Fibroblast of mammary gland (primary cell): ENCODE data around the gene DOK4.

Experiments
- DNase-seq: peaks from one replicate; pipeline ENCODE4 v3.0.0-alpha.2; 2010; ENCODE audit warnings: low read depth
- H3K4me3 ChIP-seq: 2 replicates; pipeline ENCODE4 v1.5.1; 2011; ENCODE audit warnings: low read depth, mild to moderate bottlenecking, low read length, moderate library complexity; ENCODE audit not compliant: control insufficient read depth
- TF ChIP-seq, protein P1 (sequence below): conservative IDR thresholded peaks from 2 replicates; pipeline ENCODE4 v1.5.1; 2011; ENCODE audit warnings: low read depth, low read length, inconsistent platforms; ENCODE audit not compliant: control insufficient read depth, insufficient read depth

Gene DOK4

DNA sequence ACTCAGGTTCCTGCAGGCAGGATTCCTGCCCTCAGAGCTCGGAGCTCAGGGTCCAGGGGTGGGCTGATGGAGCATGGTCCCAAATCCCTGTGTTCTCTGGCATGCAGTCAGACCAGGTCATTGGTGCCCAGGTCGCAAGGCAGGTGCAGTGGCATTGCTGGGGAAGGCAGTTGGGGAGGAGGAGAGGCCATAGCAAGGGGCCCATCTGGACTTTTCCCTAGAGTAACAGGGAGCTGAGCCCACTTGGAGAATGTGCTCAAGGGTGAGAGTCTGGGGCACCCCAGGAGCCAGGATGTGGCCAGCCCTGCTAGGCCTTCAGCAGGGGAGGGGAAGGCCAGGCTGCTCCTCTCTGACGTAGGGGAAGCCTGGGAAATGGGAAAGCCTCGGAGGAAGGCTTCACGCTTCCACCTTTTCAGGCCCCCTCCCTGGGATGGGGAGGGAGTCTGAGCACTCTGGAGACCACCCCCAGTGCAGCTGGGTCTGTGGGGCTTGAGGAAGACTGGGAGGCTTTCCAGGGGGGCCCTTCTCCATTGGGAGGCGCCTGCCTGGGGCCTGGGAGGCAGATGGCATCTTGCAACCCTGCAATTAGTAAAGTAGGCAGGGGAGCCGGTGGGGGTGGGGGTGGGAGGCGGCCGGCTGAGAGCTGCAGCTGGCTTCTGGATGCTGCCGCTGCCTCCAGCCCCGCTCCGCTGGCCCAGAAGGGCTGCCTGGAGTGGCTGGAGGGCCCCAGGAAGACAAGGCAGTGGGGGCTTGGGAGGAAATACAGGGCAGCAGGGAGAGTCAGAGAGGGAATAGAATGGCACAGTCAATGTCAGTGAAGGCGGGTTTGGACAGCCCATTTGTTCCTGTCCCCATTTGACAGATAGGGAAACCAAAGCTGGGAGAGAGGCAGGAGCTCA lies 21.1 kb upstream of the DOK4 start:
- TF ChIP-seq, protein P1, sequence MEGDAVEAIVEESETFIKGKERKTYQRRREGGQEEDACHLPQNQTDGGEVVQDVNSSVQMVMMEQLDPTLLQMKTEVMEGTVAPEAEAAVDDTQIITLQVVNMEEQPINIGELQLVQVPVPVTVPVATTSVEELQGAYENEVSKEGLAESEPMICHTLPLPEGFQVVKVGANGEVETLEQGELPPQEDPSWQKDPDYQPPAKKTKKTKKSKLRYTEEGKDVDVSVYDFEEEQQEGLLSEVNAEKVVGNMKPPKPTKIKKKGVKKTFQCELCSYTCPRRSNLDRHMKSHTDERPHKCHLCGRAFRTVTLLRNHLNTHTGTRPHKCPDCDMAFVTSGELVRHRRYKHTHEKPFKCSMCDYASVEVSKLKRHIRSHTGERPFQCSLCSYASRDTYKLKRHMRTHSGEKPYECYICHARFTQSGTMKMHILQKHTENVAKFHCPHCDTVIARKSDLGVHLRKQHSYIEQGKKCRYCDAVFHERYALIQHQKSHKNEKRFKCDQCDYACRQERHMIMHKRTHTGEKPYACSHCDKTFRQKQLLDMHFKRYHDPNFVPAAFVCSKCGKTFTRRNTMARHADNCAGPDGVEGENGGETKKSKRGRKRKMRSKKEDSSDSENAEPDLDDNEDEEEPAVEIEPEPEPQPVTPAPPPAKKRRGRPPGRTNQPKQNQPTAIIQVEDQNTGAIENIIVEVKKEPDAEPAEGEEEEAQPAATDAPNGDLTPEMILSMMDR = no peak
- no peak overlapping the region for H3K4me3 ChIP-seq
- DNase-seq = no peak

DNA sequence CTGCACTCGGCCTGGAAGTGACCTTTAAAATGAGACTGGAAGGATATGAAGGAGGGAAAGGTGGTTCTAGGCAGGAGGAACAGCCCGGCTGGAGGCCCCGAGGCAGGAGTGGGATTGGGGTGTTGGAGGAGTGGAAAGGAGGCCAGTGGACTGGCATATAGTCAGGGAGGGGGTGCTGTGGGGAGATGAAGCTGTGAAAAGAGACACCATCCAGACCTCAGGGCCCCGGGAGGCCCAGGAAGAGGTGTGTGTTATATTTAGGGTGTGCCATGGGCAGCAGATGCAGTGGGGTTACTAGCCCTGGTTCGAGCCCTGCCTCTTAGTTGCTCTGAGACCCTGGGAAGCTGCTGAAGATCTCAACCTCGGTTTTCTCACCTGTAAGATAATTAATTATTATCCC lies 18.9 kb upstream of the DOK4 start:
- no peak for DNase-seq
- no peak overlapping the region for H3K4me3 ChIP-seq
- TF ChIP-seq, protein P1 = no peak

DNA sequence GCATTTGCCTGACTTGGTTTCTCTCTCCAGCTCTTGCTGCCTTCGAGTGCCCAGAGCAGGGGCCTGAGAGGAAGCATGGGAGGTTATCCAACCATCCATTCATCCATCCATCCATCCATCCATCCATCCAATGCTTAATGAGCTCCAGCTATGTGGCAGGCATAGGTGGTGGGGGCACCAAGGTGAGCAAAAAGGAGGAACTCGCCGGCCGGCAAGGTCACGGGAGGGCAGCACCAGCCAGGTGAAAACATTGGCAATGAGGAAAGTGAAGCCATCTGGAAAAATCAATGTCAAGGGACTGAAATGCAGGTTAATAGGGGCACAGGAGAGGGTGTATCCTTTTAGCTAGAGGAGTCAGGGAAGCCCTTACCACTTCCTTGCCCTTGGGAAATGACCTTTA lies 18.2 kb upstream of the DOK4 start:
- no peak overlapping the region for H3K4me3 ChIP-seq
- DNase-seq = no peak
- TF ChIP-seq, protein P1 = no peak

DNA sequence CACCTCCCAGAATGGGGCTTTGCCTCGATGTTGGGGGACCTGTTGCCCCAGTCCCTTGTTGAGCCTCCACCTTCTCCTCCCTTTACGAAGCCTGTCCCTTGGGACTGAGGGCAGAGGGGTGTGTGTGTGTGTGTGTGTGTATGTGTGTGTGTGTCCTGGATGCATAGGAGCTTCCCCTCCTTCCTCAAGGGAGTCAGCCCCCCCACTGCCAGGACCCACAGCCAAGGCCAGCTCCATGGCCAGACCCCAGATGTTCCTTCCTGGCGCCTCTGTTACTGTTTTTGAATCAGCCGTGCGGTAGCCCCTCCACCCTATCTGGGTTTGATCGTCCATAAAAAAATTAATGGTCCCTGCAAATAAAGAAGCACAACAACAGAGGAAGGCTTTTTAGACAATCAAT lies 17.7 kb upstream of the DOK4 start:
- H3K4me3 ChIP-seq = no peak overlapping the region
- TF ChIP-seq, protein P1 = no peak
- no peak for DNase-seq

DNA sequence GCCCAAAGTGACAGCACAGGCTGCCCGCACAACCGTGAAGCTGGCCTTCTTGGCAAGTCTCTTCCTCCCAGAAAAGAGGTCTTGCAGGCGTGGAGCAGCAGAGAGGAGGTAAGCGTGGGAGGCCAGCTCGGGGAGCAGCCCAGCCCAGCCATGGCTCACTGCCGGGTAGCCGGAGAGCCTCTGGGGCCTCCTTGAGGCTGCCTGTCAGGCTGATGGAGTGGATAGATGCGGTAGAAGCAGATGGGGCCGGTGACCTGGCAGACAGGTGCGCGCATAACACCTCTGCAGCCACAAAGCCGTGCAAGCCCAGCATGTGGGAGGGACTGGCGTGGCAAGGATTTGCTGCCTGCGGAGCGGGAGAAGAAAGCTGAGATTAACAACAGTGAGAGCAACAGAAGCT lies 17.1 kb upstream of the DOK4 start:
- TF ChIP-seq, protein P1 = no peak
- H3K4me3 ChIP-seq = no peak overlapping the region
- no peak for DNase-seq

DNA sequence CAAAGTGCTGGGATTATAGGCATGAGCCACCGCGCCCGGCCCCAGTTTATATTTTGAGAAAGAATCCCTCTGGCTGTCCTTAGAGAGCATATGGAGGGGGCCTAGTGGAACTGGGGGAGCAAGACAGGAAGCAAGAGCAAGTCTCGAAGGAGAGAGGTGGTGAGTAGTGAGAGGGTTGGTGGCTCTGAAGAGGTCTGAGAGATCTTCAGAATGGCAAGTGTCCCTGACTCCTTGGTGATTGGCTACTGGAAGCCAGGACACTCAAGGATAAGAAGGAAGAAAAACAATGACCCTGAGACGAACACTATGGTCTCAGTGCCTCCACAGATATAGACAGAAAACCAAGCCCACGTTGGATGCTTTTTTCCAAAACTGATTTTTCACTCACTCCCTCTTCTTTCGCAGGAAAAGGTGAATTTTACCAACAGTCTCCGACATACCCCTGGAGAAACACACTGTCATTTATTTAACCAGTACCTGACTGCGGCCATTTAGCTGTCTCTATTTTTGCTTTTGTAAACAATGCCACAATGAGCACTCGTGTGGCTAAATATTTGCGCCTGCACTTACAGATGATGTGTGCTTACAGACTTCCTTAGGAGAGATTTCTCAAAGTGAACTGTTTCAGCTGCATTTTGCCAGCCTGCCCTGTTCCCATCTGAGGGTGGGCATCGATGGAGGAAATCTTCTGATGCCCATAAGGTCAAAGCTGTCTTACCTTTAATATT lies 15.9 kb upstream of the DOK4 start:
- DNase-seq = no peak
- TF ChIP-seq, protein P1 = no peak
- H3K4me3 ChIP-seq = no peak overlapping the region
